GM12878 (cell line): ENCODE data around the gene PLPPR2. TPM values are rescaled to one million over a fixed set of nuclear protein-coding genes. Genes with fewer than 3 reads are reported as not detected.

Experiments used
- ATAC-seq: fragments of 200-7000 bp; cut with Tn5 transposase; 3 replicates; pipeline ENCODE4 v1.9.1; 2020; ENCODE audit warnings: mild to moderate bottlenecking, moderate library complexity
- BruUV-seq: library from RNA; stranded (reverse); fragments of 400-500 nt; replicated peaks from 2 replicates; lab custom pipeline; 2021; lab: Mats Ljungman, UMichigan
- CTCF ChIA-PET: fragments of 300-600 bp; sonication (Branson Sonifier 250); formaldehyde crosslinking; extraction: SDS; loops from one replicate; lab custom pipeline; 2021; ENCODE audit warnings: inconsistent platforms; lab: Yijun Ruan, JAX
- POLR2A ChIA-PET: fragments of 350-600 bp; formaldehyde crosslinking; extraction: SDS; loops from one replicate; lab custom pipeline; 2021; ENCODE audit warnings: inconsistent platforms; lab: Charles Lee
- RAD21 ChIA-PET: fragments of 300-600 bp; sonication (Branson Sonifier 250); formaldehyde crosslinking; loops from one replicate; lab custom pipeline; 2023; ENCODE audit warnings: antibody characterized with exemption; ENCODE audit not compliant: unreplicated experiment; lab: Charles Lee
- SMC1A ChIA-PET: fragments of 300-600 bp; sonication (Branson Sonifier 250); formaldehyde crosslinking; loops from one replicate; lab custom pipeline; 2023; ENCODE audit not compliant: unreplicated experiment, uncharacterized antibody; lab: Charles Lee
- DNase-seq: peaks from one replicate; pipeline ENCODE4 v3.0.0-alpha.2; 2011; ENCODE audit warnings: low read depth, low spot score
- FAIRE-seq: peaks from 3 replicates; lab custom pipeline; 2011; peaks lifted over from hg19 to GRCh38; lab: Jason Lieb, UNC
- H2AFZ ChIP-seq: 2 replicates; pipeline ENCODE4 v1.6.0; 2011; ENCODE audit warnings: low read depth, low read length, control low read depth; ENCODE audit not compliant: control insufficient read depth
- H3K27ac ChIP-seq: 2 replicates; pipeline ENCODE4 v1.5.1; 2011; ENCODE audit warnings: control low read depth; ENCODE audit not compliant: control insufficient read depth, insufficient read depth
- H3K27me3 ChIP-seq, 2 experiments: replicated peaks in 1 of 2; 2 replicates each; pipeline versions ENCODE4 v1.6.0 to v1.6.1; 2011; ENCODE audit warnings: low read length in 1 of 2; ENCODE audit not compliant: control insufficient read depth in 2 of 2, insufficient read depth in 2 of 2
- H3K36me3 ChIP-seq, 2 experiments: 2 replicates each; pipeline ENCODE4 v1.5.1; 2011; ENCODE audit warnings: low read length in 1 of 2; ENCODE audit not compliant: control insufficient read depth in 2 of 2, insufficient read depth in 2 of 2
- H3K4me1 ChIP-seq: 2 replicates; pipeline ENCODE4 v1.6.1; 2011; ENCODE audit warnings: mild to moderate bottlenecking, low read length, moderate library complexity, mixed read lengths; ENCODE audit not compliant: control insufficient read depth, insufficient read depth
- H3K4me2 ChIP-seq: 2 replicates; pipeline ENCODE4 v1.6.0; 2011; ENCODE audit warnings: control low read depth; ENCODE audit not compliant: control insufficient read depth, insufficient read depth
- H3K4me3 ChIP-seq: fragments of 200-600 bp; sonication (generic); 2 replicates; pipeline ENCODE4 v1.5.1; 2016
- H3K79me2 ChIP-seq: 2 replicates; pipeline ENCODE4 v1.6.0; 2011; ENCODE audit warnings: low read length; ENCODE audit not compliant: control insufficient read depth, insufficient read depth
- H3K9ac ChIP-seq: 2 replicates; pipeline ENCODE4 v1.8.0; 2011; ENCODE audit warnings: low read length, control low read depth, mixed read lengths; ENCODE audit not compliant: control insufficient read depth, insufficient read depth
- H3K9me3 ChIP-seq: replicated peaks from 3 replicates; pipeline ENCODE4 v1.5.1; 2011; ENCODE audit warnings: mild to moderate bottlenecking, low read length; ENCODE audit not compliant: control insufficient read depth, insufficient read depth
- H4K20me1 ChIP-seq: 2 replicates; pipeline ENCODE4 v1.6.0; 2011; ENCODE audit not compliant: control insufficient read depth, insufficient read depth
- ATF2 ChIP-seq: IDR thresholded peaks from 2 replicates; pipeline ENCODE4 v1.6.1; 2012; ENCODE audit warnings: low read length, inconsistent platforms
- ATF3 ChIP-seq: IDR thresholded peaks from 2 replicates; pipeline ENCODE4 v1.6.1; 2011; ENCODE audit warnings: low read depth, mild to moderate bottlenecking, low read length, moderate library complexity, borderline replicate concordance; ENCODE audit errors: extremely low read depth
- BCLAF1 ChIP-seq: fragments of 450-650 bp; IDR thresholded peaks from 2 replicates; pipeline ENCODE4 v1.6.1; 2017; ENCODE audit warnings: antibody characterized with exemption, mild to moderate bottlenecking, moderate library complexity
- GABPA ChIP-seq: IDR thresholded peaks from 2 replicates; pipeline ENCODE4 v1.6.1; 2014; ENCODE audit warnings: antibody characterized with exemption, low read depth, mild to moderate bottlenecking, inconsistent platforms
- IRF3 ChIP-seq: fragments of 450-650 bp; IDR thresholded peaks from 2 replicates; pipeline ENCODE4 v1.6.1; 2014; ENCODE audit warnings: mild to moderate bottlenecking
- JUNB ChIP-seq: IDR thresholded peaks from 2 replicates; pipeline ENCODE4 v1.6.1; 2016; ENCODE audit warnings: antibody characterized with exemption, mild to moderate bottlenecking
- POLR2A ChIP-seq: IDR thresholded peaks from 2 replicates; pipeline ENCODE4 v1.6.1; 2011; ENCODE audit warnings: low read depth, mild to moderate bottlenecking, low read length
- SMARCA5 ChIP-seq: fragments of 450-650 bp; IDR thresholded peaks from 2 replicates; pipeline ENCODE4 v1.6.1; 2017; ENCODE audit warnings: mild to moderate bottlenecking
- TAF1 ChIP-seq: IDR thresholded peaks from 2 replicates; pipeline ENCODE4 v1.6.1; 2011; ENCODE audit warnings: mild to moderate bottlenecking, low read depth, low read length, borderline replicate concordance
- WGBS: methylation state at CpG from one replicate; pipeline ENCODE4 v1.1.6; 2016; ENCODE audit warnings: low lambda C conversion rate; ENCODE audit not compliant: insufficient replicate concordance, insufficient coverage; ENCODE audit errors: missing lambda C conversion rate; 5-methylcytosine and 5-hydroxymethylcytosine counted together
- in situ Hi-C: fragments of 300-500 bp; cut with MboI; formaldehyde crosslinking; loops from 9 replicates; pipeline ENCODE4 v1.14.3; 2018; ENCODE audit warnings: mixed read lengths
- intact Hi-C: fragments of 100-400 bp; cut with micrococcal nuclease; formaldehyde crosslinking; loops from one replicate; pipeline ENCODE4 v1.14.2; 2022; ENCODE audit not compliant: unreplicated experiment
- polyA plus RNA-seq, 11 experiments: library from polyadenylated mRNA; depleted of rRNA in 4 of 11; unstranded in 6 of 11; stranded (reverse) in 5 of 11; fragments of >200 nt; fragmentation: Nextera tagmentation in 4 of 11; fragmentation: Illumina TruSeq in 1 of 11; extraction: Ambion mirVana in 4 of 11; extraction: Trizol in 1 of 11; gene quantifications; 1 replicate in 1 of 11; 2 replicates in 10 of 11; pipeline versions ENCODE4 v1.2.1 to v1.2.3, GENCODE V29; 2011 to 2016; ENCODE audit warnings: inconsistent platforms in 2 of 11, missing spikeins in 2 of 11, low read depth in 1 of 11
- total RNA-seq, 4 experiments: library from RNA; depleted of rRNA in 3 of 4; stranded (reverse); fragments of >200 nt in 3 of 4; fragmentation: Illumina TruSeq in 1 of 4; extraction: Trizol in 1 of 4; gene quantifications; 2 replicates each; pipeline versions ENCODE4 v1.2.1 to v1.2.3, GENCODE V29; 2013 to 2021

PLPPR2 gene
- total and polyA plus RNA-seq, 10 of the 15 experiments (the other 5 are each of a cell fraction or from before 2014, with no cell fraction given): 0.09 to 2.8 (median 0.70) TPM

- no peaks in the 10 kb centered on the region for H3K79me2 ChIP-seq
- H3K4me2 ChIP-seq: no peak overlapping the region
- H3K9me3 ChIP-seq: no peaks in the 10 kb centered on the region
- no peak overlapping the region for H3K27ac ChIP-seq
- ChIA-PET RAD21 (interaction anchor here (1.1 to 1.3 kb wide), 3 partner anchors 14 to 49 kb away, joined by 3 to 4 read pairs (median 3); partner anchors contain the start of genes CCDC159, RAB3D, SWSAP1 and TMEM205), SMC1A (interaction anchor here (0.7 to 2.0 kb wide), 2 partner anchors 21 to 262 kb away, joined by 3 to 4 read pairs; partner anchors contain the start of genes CCDC159 and TMEM205), CTCF (interaction anchor here (1.3 kb wide), 1 partner anchor 50 kb away, joined by 3 read pairs; no protein-coding TSS in a partner anchor), POLR2A (no interaction called here)
- H3K9ac ChIP-seq: no peak overlapping the region
- H3K27me3 ChIP-seq: no peaks in the 10 kb centered on the region
- peaks cover 0 to 5% of the 10 kb centered on the region in 2 experiments; a peak in 2 of 4 replicates for H3K36me3 ChIP-seq
- H3K4me1 ChIP-seq: peaks cover 36% of the 10 kb centered on the region
- in situ Hi-C loops: no loop called here
- FAIRE-seq (no peak), ATAC-seq (no peak), DNase-seq (no peak)
- H3K4me3 ChIP-seq: no peak overlapping the region
- intact Hi-C loops: no loop called here
- WGBS: 98% methylated on average over 7 of the region's 7 CpGs
- no peaks in the 10 kb centered on the region for H4K20me1 ChIP-seq
- TF ChIP-seq ATF3 (no peak), ATF2 (no peak), POLR2A (no peak), TAF1 (no peak), SMARCA5 (no peak), JUNB (no peak), IRF3 (no peak), GABPA (no peak), BCLAF1 (no peak)
- H2AFZ ChIP-seq: no peak overlapping the region
- BruUV-seq: no TSS peak
Measured at GRCh38 chr19:11325544-11325943, 29.7 kb upstream of the PLPPR2 start.
